NK-92 (cell line): ENCODE results near the gene PTPN18.

Source experiments
- DNase-seq: peaks from one replicate; lab custom pipeline; 2025; ENCODE audit not compliant: unreplicated experiment; lab: John Stamatoyannopoulos, UW

PTPN18 gene

GRCh38 chr2:130363479-130363878 lies 7.6 kb downstream of the PTPN18 start:
- DNase-seq, result no peak

- no peak for DNase-seq
Measured at GRCh38 chr2:130365075-130365474, 9.2 kb downstream of the PTPN18 start.

DNA sequence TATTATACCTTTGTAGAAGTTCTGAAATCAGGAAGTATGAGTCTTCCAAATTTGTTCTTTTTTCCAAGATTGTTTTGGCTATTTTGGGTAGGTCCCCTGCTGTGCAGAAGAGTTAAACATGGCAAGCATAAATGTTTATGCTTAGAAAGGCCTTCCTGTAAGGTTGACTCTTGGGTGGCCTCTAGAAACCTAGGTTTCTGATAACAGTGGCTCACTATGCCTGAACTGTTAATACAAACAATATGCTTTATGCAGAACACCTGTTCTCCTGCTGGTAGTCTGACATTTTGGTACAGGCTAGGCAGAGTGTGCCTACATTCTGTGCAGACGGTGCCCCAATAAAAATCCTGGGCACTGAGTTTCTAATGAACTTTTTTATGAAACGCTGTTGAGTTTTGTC lies 10.1 kb downstream of the PTPN18 start:
- no peak for DNase-seq

- DNase-seq, result no peak
Measured at GRCh38 chr2:130366720-130367119, 10.9 kb downstream of the PTPN18 start.

- DNase-seq, result no peak
Measured at GRCh38 chr2:130368786-130369185, 12.9 kb downstream of the PTPN18 start.

- no peak for DNase-seq
Measured at GRCh38 chr2:130369311-130369964, 13.6 kb downstream of the PTPN18 start.

DNA sequence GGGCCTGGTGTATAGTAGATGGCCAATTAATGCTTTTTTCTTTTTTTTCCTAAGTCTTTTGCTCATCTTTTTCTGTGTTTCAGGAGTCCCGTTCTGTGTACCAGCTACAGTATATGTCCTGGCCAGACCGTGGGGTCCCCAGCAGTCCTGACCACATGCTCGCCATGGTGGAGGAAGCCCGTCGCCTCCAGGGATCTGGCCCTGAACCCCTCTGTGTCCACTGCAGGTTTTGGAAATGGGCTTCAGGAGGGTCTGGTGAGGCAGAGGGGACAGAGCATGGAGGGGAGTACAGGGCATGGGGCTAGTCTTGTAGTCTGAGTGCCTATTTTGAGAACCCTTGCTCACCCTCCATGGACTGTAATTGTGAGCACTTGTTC lies 14.1 kb downstream of the PTPN18 start:
- no peak for DNase-seq

- DNase-seq, result no peak
Measured at GRCh38 chr2:130370490-130370889, 14.6 kb downstream of the PTPN18 start.

DNA sequence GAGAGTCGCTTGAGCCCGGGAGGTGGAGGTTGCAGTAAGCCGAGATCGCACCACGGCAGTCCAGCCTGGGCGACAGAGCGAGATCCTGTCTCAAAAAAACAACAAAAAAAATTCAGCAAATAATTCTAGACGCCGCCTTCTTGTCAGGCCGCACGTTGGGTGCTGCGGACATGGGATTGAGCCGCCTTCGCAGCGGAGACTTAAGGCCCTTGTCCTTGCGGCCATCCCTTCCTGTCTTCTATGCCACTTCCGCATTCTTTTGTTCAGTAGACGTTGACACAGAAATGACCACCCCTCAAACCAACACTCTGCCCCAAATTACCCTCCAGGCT lies 15.8 kb downstream of the PTPN18 start:
- DNase-seq, result no peak

DNA sequence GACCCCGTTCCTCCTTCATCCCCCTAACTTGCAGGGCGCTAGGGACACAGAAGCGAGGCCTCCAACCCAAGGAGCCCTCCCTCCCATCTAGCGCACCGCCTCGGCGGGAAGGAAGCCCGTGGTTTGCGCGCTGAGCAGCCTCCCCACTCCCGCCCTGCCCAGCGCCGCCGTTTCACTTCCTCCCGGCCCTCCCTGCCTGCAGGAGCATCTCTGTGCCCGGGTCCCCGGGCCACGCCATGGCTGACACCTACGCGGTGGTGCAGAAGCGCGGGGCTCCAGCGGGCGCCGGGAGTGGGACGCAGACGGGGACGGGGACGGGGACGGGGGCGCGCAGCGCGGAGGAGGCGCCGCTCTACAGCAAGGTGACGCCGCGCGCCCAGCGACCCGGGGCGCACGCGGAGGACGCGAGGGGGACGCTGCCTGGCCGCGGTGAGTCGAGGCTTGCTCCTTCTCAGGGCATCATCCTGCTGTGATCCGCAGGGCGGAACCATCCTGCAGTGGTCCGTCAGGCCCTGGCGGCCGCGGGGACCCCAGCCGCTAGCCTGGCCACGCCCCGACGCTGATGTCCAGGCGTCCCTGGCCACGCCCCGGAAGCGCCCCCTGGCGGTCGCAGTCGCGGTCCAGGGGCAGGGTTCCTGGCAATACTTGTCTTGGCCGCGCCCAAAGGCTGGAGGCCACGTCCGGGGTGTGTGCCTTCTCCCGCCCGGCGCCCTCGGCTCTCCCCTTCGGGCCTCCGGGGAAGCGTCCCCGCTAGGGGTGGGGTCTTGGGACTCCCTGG lies 16.4 kb downstream of the PTPN18 start:
- DNase-seq, result no peak

DNA sequence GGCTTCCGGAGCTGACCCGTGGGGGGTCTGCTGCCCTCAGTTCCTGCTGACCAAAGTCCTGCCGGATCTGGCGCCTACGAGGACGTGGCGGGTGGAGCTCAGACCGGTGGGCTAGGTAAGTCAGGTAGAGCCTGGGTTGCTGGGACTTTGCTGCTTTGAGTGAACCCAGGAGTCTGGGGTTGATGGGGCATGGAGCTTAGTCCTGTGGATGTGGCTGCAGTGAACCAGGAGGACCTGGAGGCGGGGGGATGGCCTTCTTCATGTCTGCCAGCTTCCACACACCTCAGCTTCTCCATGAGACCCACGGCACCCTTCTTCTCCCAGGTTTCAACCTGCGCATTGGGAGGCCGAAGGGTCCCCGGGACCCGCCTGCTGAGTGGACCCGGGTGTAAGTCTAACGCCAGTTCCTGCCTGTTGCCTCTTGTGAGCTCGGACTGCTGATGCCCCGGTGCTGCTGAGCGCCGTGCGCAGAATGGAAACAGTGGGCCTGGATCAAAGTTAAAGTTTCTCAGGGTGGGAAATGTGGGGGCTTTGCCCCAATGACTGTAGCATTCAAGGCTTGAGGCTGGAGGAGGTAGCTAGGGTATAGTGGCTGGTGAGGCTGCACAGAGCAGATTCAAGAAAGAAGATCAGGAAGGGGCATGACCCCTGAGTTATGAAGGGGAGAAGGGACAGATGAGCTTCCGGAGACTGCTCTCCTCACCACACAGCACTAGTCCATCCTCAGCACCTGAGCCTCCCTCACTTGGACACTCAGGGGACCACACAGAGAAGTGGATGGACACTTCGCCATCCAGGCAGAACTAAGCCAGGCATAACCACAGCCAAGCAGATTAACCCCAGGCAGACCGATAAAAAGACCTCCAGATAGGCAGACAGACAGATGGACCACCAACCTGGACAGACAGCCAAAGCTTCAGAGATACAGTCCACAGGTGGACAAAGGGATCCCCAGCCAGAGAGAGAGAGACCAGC lies 17.3 kb downstream of the PTPN18 start:
- DNase-seq, result no peak

DNA sequence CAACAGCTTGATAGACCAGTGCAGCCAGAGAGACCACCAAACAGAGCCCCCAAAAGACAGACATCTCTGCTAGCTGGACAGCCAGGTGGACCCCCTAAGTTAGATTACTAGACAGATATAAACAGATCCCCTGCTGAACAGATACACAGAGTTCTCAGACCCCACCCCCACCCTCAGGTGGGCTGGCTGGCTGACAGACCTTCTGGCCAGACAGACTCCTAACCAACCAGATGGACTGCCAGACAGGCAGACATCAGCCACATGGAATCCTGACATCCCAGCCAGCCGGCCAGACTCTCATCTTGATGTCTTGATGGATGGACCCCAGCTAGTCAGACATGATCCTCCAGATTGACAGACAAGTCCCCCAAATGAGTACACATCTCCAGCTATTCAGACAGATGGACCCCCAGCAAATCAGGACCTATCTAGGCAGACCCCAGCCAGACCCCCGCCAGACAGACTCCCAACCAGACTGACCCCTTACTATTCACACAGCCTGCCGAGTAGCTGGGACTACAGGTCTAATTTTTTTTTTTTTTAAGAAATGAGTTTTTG lies 18.0 kb downstream of the PTPN18 start:
- DNase-seq, result no peak

- no peak for DNase-seq
Measured at GRCh38 chr2:130374587-130375290, 18.9 kb downstream of the PTPN18 start.

DNA sequence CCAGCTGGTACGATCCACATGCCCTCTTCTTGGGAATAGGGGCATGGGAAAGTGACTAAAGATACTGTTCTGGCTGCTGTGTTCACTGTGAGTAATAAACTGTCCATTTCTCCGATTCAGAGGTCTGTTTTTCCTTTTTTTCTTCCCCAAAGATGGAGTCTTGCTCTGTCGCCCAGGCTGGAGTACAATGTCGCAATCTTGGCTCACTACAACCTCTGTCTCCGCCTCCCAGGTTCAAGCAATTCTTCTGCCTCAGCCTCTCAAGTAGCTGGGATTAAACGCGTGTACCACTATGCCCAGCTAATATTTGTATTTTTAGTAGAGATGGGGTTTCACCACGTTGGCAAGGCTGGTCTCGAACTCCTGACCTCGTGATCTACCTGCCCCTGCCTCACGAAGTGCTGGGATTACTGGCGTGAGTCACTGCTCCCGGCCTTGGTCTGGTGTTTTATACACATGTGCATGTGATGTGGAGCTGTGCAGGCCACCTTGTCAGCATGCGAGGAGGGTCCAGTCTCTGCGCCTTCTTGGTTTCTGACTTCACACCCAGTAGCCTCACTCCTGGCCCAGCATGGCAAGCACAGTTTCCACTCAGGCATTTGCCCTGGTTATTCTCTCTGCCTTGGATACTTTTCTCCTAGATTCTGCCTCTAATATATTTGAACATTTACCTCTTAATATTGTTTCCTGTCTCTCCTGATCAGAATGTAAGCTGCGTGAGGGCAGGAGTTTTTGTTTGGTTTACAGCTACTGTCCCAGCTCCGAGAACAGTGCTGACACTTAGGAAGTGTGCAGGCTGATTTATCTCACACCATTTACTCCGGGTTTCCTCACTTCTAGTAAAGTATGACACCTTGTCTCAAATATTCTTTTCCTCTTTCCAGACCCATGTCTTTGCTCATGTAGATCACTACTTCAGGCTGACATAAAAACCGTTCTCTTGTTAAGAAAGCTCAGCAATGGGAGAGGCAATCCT lies 19.7 kb downstream of the PTPN18 start:
- DNase-seq, result no peak

GRCh38 chr2:130376433-130377293 lies 20.8 kb downstream of the PTPN18 start:
- DNase-seq, result no peak

GRCh38 chr2:130377491-130377890 lies 21.6 kb downstream of the PTPN18 start:
- DNase-seq, result no peak

DNA sequence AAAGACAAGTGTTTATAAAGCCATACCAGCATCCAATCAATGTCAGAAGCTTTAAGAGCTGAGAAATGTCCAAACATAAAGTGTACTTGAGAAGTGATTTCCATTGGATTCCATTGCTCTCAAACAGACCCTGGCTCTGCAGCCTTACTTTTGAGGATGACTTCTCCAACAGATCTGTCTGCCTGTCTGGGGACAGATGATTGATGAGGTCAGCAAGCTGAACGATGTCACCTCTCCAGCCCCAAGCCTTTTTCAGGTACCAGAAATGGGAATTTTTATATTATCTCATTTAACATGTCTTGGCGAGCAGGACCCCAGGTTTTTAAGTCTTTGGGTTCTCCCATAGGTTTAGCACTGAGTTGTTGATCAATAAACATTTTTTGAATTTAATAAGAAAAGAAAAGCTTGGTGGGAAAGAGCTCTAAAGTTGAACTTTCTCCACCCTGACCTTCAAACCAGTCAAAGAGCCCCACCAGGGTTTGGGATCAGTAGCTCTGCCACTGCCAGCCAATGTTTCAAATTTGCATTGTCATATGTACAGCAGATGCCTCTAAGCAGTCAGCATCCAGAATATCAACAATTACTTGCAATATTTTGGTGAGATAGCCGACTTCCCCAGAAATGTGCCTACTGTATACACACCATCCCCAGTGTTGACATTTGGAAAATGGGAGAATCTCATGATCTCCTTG lies 22.5 kb downstream of the PTPN18 start:
- DNase-seq, result no peak

- DNase-seq, result no peak
Measured at GRCh38 chr2:130378898-130379214, 23.0 kb downstream of the PTPN18 start.
